NCI-H2227 (cell line): Measurements from ENCODE around the gene PVALEF.

Experiments
- DNase-seq: peaks from one replicate; lab custom pipeline; 2025; ENCODE audit not compliant: unreplicated experiment; lab: John Stamatoyannopoulos, UW

PVALEF gene

GRCh38 chr17:81194941-81195901, 29.9 kb downstream of the PVALEF start:
- no peak for DNase-seq

- no peak for DNase-seq
Measured at GRCh38 chr17:81195941-81196495, 30.7 kb downstream of the PVALEF start.

- no peak for DNase-seq
Measured at GRCh38 chr17:81196505-81197408, 31.4 kb downstream of the PVALEF start.

GRCh38 chr17:81197409-81197795, 32.1 kb downstream of the PVALEF start:
- DNase-seq, result no peak

- no peak for DNase-seq
Measured at GRCh38 chr17:81197831-81198490, 32.7 kb downstream of the PVALEF start.

GRCh38 chr17:81198826-81199481, 33.6 kb downstream of the PVALEF start:
- DNase-seq, result no peak

- no peak for DNase-seq
Measured at GRCh38 chr17:81199482-81199830, 34.1 kb downstream of the PVALEF start.

GRCh38 chr17:81200201-81200600, 34.9 kb downstream of the PVALEF start:
- no peak for DNase-seq

GRCh38 chr17:81200695-81201580, 35.6 kb downstream of the PVALEF start:
- peak; percentile 66 for DNase-seq

- no peak for DNase-seq
Measured at GRCh38 chr17:81202318-81202717, 37.0 kb downstream of the PVALEF start.

GRCh38 chr17:81203136-81203535, 37.8 kb downstream of the PVALEF start:
- no peak for DNase-seq

GRCh38 chr17:81204578-81204977, 39.3 kb downstream of the PVALEF start:
- DNase-seq, result no peak

- DNase-seq, result no peak
Measured at GRCh38 chr17:81206166-81206565, 40.9 kb downstream of the PVALEF start.

- DNase-seq, result no peak
Measured at GRCh38 chr17:81206657-81207056, 41.4 kb downstream of the PVALEF start.

- DNase-seq, result no peak
Measured at GRCh38 chr17:81207610-81208581, 42.6 kb downstream of the PVALEF start.

- DNase-seq, result no peak
Measured at GRCh38 chr17:81208651-81209050, 43.3 kb downstream of the PVALEF start.

GRCh38 chr17:81209141-81209540, 43.8 kb downstream of the PVALEF start:
- DNase-seq, result no peak

- no peak for DNase-seq
Measured at GRCh38 chr17:81210466-81210865, 45.2 kb downstream of the PVALEF start.
